Bronchial epithelial cell (primary cell): Measurements from ENCODE around the gene STXBP2. TPM values are rescaled to one million over a fixed set of nuclear protein-coding genes. Genes with fewer than 3 reads are reported as not detected.

Experiments used
- DNase-seq: peaks from one replicate; pipeline ENCODE4 v3.0.0-alpha.2; 2010; ENCODE audit warnings: low read depth
- FAIRE-seq: peaks from 2 replicates; lab custom pipeline; 2011; peaks lifted over from hg19 to GRCh38; lab: Jason Lieb, UNC
- H3K27me3 ChIP-seq: 2 replicates; pipeline ENCODE4 v1.5.1; 2011; ENCODE audit warnings: low read length; ENCODE audit not compliant: control insufficient read depth, insufficient read depth
- H3K36me3 ChIP-seq: 2 replicates; pipeline ENCODE4 v1.5.1; 2011; ENCODE audit warnings: low read length; ENCODE audit not compliant: control insufficient read depth, insufficient read depth
- H3K4me3 ChIP-seq: 2 replicates; pipeline ENCODE4 v1.5.1; 2011; ENCODE audit warnings: mild to moderate bottlenecking, low read depth, low read length, control low read depth
- CTCF ChIP-seq: IDR thresholded peaks from 2 replicates; pipeline ENCODE4 v1.5.1; 2011; ENCODE audit warnings: mild to moderate bottlenecking, moderate library complexity, low read length, control low read depth, inconsistent platforms; ENCODE audit not compliant: insufficient read depth, severe bottlenecking
- total RNA-seq: library from RNA; depleted of rRNA; stranded (reverse); fragments of >200 nt; gene quantifications from 2 replicates; pipeline ENCODE4 v1.2.1, GENCODE V29; 2014

The STXBP2 gene
- total RNA-seq, 1 donor from 2014 or later: 47.9 TPM

DNA sequence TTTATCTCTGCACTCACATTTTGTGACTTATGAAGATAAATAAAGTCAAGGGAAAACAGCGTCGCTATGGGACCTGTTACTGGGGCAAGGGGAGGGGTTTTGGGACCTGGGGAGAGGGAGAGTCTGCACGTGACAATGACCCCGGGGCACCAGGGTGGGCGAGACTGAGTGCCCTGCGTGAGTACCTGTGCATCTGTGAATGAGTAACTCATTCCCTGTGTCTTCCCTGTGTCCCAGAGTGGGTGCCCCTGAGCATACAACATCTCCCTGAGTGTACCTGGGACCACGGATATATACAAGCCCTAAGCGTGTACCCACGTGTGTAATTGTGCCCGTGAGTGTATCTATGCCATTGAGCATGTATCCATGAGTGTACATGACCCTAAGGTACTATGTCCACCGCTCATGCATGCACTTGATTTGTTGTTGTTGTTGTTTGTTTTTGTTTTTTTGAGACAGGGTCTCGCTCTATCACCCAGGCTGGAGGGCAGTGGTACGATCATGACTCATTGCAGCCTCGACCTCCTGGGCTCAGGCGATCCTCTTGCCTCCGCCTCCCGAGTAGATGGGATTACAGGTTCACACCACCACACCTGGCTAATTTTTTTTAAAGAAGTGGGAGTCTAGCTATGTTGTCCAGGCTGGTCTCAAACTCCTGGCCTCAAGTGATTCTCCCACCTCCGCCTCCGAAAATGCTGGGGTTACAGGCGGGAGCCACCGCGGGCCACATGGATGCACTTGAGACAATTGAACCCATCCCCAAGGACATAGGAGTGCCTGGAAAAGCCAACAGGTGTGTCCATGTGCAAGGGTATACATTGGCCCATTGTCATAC, 43.1 kb downstream of the STXBP2 start:
- Histone ChIP-seq H3K36me3 (peaks cover 6% of the 10 kb centered on the region), H3K4me3 (no peak overlapping the region), H3K27me3 (no peaks in the 10 kb centered on the region)
- no peak for DNase-seq
- no peak for TF ChIP-seq CTCF
- FAIRE-seq: no peak

DNA sequence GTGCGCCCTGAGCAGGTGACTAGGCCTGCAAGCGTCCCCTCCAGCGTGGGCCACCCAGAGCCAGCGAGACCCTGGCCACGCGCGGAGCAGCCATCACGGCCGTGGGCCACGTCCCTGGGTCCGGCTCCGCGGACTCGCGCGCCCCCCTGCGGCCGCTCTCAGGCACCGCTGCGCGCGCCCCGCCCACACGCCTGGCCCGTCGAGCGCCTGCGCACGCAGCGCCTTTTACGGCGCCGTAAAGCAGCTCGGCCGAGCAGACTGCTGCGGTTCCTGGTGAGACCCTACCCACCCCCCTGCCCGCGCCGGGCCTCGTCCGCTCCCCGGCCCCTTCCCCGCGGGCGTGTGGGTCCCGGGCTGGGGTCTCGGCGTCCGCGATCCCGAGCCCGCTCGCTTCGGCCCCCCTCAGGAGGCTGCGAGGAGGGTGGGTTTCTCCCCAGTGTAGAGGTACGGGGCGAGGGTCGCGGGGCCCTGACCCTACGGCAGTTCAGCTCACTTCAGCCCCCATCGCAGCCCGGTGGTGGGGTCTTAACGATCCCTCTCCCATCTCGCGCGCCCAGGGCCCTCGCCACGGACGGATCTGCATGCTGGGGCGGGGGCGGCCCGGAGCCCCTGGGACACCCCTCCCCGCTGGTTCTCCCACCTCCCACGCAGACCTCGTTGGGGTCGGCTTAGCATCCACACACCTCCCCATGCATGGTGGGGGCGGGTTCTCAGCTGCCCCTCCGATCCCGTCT, 43.9 kb downstream of the STXBP2 start, which contains the start of gene TRAPPC5:
Gene TRAPPC5, plus strand, starts transcription at position 228 of the 734 bp plus-strand sequence. CDS start 1,421 bp downstream, outside the sequence.
- peak; percentile 42 for DNase-seq
- peak within 1 kb of the TSS; percentile 99 for H3K4me3 ChIP-seq
- TF ChIP-seq CTCF: peak; percentile 78
- FAIRE-seq: no peak
- H3K36me3 ChIP-seq: peaks cover 6% of the 10 kb centered on the region
- no peaks in the 10 kb centered on the region for H3K27me3 ChIP-seq

- peak; percentile 50 for DNase-seq
- TF ChIP-seq CTCF: peak; percentile 78
- peaks cover 6% of the 10 kb centered on the region for H3K36me3 ChIP-seq
- no peak for FAIRE-seq
- H3K4me3 ChIP-seq: peak overlapping the region; percentile 99
- H3K27me3 ChIP-seq: no peaks in the 10 kb centered on the region
Measured at GRCh38 chr19:7681340-7682174, 44.6 kb downstream of the STXBP2 start.

- no peak overlapping the region for H3K4me3 ChIP-seq
- FAIRE-seq: no peak
- H3K36me3 ChIP-seq: peaks cover 6% of the 10 kb centered on the region
- TF ChIP-seq CTCF: no peak
- no peak for DNase-seq
- H3K27me3 ChIP-seq: no peaks in the 10 kb centered on the region
Measured at GRCh38 chr19:7682175-7682855, 45.4 kb downstream of the STXBP2 start.
